ENCODE data around the gene CSNK2A3.

Gene CSNK2A3

DNA sequence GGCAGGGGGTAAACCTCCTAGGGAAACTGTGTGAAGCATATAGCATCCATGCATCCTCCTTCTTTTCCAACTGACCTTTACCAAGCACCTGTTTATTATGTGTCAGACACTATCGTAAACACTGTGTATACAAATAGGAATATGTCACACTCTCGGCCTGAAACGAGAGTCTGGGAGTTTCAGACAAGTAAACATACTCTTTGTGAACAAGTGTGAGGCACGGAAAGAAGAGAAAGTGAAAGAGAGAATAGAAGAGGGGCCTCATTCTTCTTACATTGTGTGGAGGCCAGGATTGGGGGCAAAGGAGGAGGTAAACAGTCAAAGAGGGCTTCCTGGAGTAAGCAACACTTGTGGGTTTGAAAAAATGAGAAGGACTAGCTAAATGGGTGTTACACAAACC is 16.4 kb downstream of the CSNK2A3 start:
- DNase-seq (ENCODE audit: low read depth in 3 of 3): no peak

DNA sequence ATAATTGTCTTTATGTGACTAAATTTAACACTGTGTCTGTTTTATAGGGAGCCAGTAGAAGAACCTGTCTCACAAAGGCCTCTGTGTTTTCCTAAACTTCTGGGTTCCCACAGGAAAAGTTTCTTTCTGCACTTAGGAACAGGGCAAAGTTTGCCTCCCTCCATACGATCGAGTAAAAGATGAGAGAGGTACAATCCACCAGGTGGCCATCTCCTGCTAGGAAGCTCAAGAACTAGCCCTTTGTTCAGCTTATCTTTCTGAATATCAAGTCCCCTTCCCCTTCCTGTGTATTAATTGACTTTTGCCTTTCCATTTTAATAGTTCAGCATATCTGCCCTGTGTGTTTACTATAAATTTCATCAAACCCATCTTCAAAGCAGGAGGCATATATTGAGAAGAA is 18.0 kb downstream of the CSNK2A3 start:
- no peak for DNase-seq (ENCODE audit: low read depth in 3 of 3)

GRCh38 chr11:11334607-11335006 is 18.4 kb downstream of the CSNK2A3 start:
- no peak for DNase-seq (ENCODE audit: low read depth in 3 of 3)

DNA sequence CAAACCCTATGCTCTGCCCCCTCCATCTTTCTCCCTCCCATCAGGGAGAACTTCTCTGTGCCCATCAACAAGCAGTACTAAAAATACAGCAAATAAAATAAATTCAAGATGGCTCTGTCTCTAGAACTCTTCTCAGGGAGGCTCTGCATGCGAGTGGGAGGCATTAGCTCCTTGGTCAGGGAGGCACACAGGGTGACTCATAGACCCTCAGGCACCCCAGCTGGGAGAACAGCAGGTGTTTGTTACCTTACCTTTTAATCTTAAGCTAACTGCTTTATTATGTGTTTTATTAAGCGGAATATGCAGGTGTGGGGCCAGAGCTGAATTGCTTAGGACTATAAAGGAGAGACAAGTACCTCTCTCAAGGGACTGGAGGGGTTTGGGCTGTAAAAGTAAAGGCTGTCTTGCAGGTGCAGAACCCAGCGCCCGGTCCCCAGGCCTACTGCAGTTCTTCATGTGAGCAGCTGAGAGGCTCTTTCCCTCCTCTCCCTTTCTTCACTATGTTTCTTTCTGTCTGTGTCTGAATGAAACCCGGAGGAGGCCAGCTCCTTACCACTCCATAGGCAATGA is 20.8 kb downstream of the CSNK2A3 start:
- DNase-seq (ENCODE audit: low read depth in 3 of 3): no peak

DNA sequence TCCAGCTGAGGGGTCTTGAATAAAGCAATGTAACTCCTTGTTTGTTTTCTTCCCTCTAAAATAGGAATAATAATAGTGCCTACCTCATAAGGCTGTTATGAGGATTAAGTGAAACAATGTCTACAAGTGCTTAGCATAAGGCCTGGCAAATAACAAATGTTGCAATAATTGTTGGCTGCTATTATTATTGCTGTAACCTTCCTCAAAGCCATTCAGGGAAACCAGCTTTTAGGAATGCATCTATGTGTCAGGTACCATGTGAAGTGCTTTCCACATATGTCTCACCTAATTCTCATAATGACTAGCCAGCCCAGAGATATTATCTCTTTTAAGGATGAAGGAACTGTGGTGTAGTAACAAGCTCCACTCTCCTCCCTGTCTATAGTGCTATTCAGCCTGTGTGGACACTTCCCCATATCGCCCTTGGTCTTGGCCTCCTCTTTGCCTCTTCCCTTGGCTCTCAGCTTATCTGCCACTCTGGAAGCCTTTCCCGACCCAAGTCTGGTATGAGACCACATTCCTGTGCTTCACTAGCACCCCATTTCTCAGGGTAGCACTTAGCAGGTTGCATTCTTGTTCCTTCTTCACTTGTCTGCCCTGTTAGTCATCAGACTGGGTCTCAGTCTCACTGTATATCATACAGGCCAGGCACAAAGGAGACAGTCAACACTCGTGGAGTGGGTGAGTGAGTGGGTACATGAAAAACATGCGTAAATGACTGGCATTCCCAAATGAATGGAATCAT is 23.8 kb downstream of the CSNK2A3 start:
- DNase-seq (ENCODE audit: low read depth in 3 of 3): no peak

- DNase-seq (ENCODE audit: low read depth in 3 of 3): no peak
Measured at GRCh38 chr11:11324090-11324489, 29.0 kb downstream of the CSNK2A3 start.

DNA sequence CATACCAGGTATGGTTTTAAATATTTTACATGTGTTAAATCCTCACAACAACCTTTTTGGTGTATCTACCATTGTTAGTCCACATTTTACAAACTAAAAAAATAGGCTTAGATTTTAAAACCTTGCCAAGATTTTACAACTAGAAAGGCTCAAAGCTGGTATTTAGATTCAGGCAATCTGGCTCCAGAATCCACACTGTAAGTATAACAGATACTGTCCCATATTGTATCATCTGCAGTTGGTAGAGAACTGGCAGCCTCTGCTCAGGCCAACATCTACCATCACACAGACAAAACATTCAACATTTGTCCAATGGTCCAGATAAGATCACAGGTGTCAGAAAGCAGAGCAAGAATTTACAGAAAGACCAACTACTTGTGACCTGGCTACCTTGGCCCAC is 30.9 kb downstream of the CSNK2A3 start:
- DNase-seq (ENCODE audit: low read depth in 3 of 3): no peak

- no peak for DNase-seq (ENCODE audit: low read depth in 3 of 3)
Measured at GRCh38 chr11:11320825-11321224, 32.2 kb downstream of the CSNK2A3 start.

- no peak for DNase-seq (ENCODE audit: low read depth in 3 of 3)
Measured at GRCh38 chr11:11318961-11319360, 34.1 kb downstream of the CSNK2A3 start.

- DNase-seq (ENCODE audit: low read depth in 3 of 3): no peak
Measured at GRCh38 chr11:11318461-11318860, 34.6 kb downstream of the CSNK2A3 start.

GRCh38 chr11:11316651-11317230 is 36.3 kb downstream of the CSNK2A3 start:
- DNase-seq (ENCODE audit: low read depth in 3 of 3): no peak

DNA sequence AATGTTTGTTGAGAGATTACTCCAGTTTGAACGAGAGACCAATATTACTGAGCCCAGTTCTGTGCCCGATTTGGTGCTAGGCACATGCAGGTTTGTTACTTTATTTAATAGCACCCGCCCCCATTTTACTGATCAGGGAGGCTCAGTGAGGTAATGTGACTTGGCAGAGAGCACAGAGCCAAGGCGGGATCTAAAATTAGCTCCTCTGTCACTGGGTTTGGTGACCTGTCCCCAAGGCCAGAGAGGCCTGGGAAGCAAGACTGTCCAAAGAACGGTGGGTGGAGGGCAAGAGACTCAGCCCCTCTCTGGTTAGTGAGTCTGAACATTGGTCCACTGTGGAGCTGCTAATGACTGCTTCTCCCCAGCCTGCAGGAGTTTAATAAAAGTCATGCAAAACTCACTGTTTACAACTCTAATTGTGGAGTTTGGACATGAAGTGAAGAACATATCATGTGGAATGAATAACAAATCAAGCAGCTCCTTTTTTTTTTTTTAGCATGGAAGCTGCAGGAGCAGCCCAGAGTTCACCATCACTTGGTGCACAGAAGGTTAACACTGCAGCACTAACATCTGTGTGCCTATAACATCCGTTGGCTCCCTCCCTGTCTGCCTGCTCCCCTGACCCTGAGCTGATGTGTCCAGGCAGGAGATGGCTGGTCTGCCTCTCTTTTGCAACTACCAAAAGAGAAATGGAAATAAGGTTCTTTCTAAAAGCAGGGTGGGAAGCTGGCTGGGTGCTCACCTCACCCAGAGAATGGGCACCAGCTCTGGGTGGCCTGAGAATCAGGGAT is 39.0 kb downstream of the CSNK2A3 start:
- no peak for DNase-seq (ENCODE audit: low read depth in 3 of 3)

GRCh38 chr11:11313426-11313825 is 39.6 kb downstream of the CSNK2A3 start:
- DNase-seq (ENCODE audit: low read depth in 3 of 3): no peak

DNA sequence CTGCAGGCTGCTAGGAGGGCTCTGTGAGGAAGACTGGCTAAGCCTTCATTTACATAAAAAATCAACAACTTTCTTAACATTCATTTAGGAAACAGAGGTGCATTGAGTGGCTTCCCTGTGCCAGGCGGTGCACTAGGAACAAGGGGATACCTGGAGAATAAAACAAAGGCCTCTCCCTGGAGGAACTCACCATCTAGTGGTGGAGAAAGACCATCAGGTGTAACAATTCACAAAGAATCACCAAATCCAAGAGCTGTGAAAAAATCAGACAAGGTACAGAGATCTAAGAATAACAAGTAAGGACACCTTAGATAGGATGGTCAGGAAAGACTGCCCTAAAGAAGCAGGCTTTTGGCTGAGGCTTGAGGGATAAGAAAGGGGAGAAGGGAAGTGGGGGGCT is 40.3 kb downstream of the CSNK2A3 start:
- no peak for DNase-seq (ENCODE audit: low read depth in 3 of 3)

DNA sequence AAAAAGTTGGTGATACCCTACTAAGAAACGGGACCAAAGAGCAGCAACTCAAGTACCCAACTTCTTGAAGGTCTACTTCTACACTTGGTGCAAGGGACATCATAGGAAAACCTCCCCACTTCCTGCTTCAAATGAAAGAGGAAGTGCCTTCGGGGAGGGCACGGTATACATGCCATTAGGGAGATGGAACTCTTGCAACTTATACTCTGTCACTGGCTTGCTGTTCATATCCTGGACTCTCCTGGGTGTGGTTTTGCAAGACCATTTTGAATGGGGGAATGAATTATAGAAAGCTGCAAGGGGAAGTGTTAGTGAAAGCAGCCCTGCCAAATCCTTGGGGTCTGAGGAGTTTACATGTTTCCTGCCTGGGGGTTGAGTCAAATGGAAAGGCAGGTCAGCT is 41.9 kb downstream of the CSNK2A3 start:
- no peak for DNase-seq (ENCODE audit: low read depth in 3 of 3)

GRCh38 chr11:11309906-11310305 is 43.1 kb downstream of the CSNK2A3 start:
- DNase-seq (ENCODE audit: low read depth in 3 of 3): no peak

DNA sequence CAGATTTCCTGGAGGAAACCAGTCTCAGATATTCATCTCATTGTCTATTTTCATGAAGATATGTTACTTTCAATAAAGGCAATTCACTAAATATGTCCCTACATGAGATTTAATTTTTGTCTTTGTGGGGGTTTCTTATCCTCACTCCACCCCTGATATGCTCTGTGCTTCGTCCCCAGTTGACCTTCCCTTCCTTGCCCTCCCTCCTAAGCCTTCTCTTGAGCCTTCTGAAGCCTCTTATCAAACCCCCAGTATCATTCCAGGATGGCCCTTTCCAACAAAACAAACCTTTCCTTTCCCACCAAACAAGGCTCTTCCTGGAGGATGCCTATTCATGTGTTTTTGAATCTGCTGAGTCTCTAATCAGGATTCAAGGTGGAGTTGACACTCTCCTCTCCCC is 44.8 kb downstream of the CSNK2A3 start:
- DNase-seq (ENCODE audit: low read depth in 3 of 3): no peak

DNA sequence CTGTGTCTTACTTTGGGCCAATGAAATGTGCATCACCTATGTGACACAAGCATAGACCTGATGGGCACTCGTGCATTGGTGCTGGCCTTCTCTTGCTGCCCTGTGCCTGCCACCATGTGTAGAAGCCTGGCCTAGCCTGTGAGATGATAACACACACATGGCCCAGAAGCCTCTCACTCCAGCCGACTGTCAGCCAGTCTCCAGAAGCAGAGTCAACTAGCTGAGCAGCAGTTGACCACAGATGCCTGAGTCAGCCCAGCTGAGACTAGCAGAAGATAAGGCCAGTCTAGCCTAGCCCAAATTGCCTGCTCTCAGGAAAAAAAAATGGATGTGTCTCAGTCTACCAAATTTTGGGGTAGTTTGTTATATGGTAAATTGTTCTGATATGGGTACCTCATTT is 46.2 kb downstream of the CSNK2A3 start:
- DNase-seq (ENCODE audit: low read depth in 3 of 3): no peak

DNA sequence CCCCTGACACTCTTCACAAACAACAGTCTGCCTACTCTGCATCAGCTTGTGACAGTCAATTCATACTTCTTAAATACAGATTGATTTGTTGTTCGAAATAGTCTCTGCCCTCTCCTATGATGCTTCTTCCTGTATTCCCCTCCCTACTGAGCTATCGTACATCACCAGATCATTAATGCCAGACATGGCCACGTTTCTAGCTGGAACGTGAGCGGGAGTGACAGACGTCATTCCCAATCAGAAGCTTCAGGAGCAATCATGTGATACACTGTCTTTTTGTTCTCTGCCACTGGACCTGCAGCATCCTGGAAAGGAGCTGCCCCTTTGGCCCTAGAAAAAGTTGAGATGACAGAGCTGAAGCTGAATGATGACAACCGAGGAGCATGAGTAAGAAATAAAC is 48.5 kb downstream of the CSNK2A3 start:
- no peak for DNase-seq (ENCODE audit: low read depth in 3 of 3)

DNA sequence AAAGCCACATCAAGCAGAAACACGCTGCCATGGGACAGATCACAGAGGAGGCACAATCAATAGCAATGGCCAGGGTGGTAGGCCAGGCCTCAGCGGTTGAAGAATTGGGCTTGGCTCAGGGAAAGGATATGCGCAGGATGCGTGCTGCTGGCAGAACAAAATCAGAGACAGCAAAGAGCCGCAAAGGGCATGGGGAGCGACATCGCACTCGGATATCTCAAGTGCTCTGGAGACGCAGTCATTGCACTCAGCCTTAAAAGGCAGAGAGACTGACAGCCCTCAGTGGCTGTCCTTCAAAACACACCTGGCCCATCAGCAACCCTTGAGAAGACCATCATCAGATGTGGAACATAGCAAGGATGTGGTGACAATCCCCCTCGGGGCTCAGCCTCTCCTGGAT is 50.5 kb downstream of the CSNK2A3 start:
- no peak for DNase-seq (ENCODE audit: low read depth in 3 of 3)

Measured in stimulated activated CD4-positive, alpha-beta T cell treated with anti-CD3 and anti-CD28 coated beads, TNF-alpha, amount 100 ng/mL, for 4 hours (primary cell).